LNCaP clone FGC (cell line): ENCODE measurements around the gene ZNF396.

ENCODE experiments used
- DNase-seq: peaks from one replicate; pipeline ENCODE4 v3.0.0-alpha.2; 2011; ENCODE audit warnings: low read depth
- H3K4me3 ChIP-seq: 2 replicates; pipeline ENCODE4 v1.5.1; 2011; ENCODE audit warnings: mild to moderate bottlenecking, low read depth, low read length, control low read depth
- CTCF ChIP-seq: IDR thresholded peaks from 2 replicates; pipeline ENCODE4 v1.5.1; 2012; ENCODE audit warnings: mild to moderate bottlenecking; ENCODE audit not compliant: control insufficient read depth, insufficient read depth; ENCODE audit errors: extremely low read depth

The ZNF396 gene

GRCh38 chr18:35376742-35377695, at the start of gene ZNF396:
TSS of gene ZNF396 (minus strand) at chr18:35377337. CDS start at chr18:35374292, 3,045 bp downstream.
- TF ChIP-seq CTCF, result peak; percentile 13; the same call in 1 of the 2 replicates
- peak within 1 kb of the TSS; percentile 75 for H3K4me3 ChIP-seq
- DNase-seq, result no peak

GRCh38 chr18:35426786-35427185, 49.6 kb upstream of the ZNF396 start:
- no peak overlapping the region for H3K4me3 ChIP-seq
- no peak for DNase-seq
- TF ChIP-seq CTCF, result no peak

GRCh38 chr18:35424356-35424755, 47.2 kb upstream of the ZNF396 start:
- TF ChIP-seq CTCF, result no peak
- no peak overlapping the region for H3K4me3 ChIP-seq
- no peak for DNase-seq

GRCh38 chr18:35422237-35422636, 45.1 kb upstream of the ZNF396 start:
- DNase-seq, result no peak
- TF ChIP-seq CTCF, result no peak
- H3K4me3 ChIP-seq, result no peak overlapping the region

- no peak overlapping the region for H3K4me3 ChIP-seq
- TF ChIP-seq CTCF, result no peak
- no peak for DNase-seq
These were observed 41.5 kb upstream of the ZNF396 start for GRCh38 chr18:35418610-35419009.

GRCh38 chr18:35417223-35417622, 40.1 kb upstream of the ZNF396 start:
- TF ChIP-seq CTCF, result no peak

GRCh38 chr18:35415511-35416073, 38.5 kb upstream of the ZNF396 start:
- TF ChIP-seq CTCF, result no peak
- no peak overlapping the region for H3K4me3 ChIP-seq
- no peak for DNase-seq

More at GRCh38 chr18:35417223-35417622, 40.1 kb upstream of the ZNF396 start:
- DNase-seq, result no peak
- H3K4me3 ChIP-seq, result no peak overlapping the region
